Neural progenitor cell (in vitro differentiated cells): ENCODE measurements around the gene TMEM217. TPM values are rescaled to one million over a fixed set of nuclear protein-coding genes. Genes with fewer than 3 reads are reported as not detected.

Source experiments
- DNase-seq: peaks from one replicate; pipeline ENCODE4 v3.0.0-alpha.2; 2016; ENCODE audit warnings: low spot score
- H2AFZ ChIP-seq: fragments of 200-600 bp; sonication (generic); replicated peaks from 2 replicates; pipeline ENCODE4 v1.6.1; 2016; ENCODE audit warnings: antibody characterized with exemption
- H3F3A ChIP-seq: fragments of 200-600 bp; sonication (generic); 2 replicates; pipeline ENCODE4 v1.6.1; 2016; ENCODE audit warnings: antibody characterized with exemption, low read depth
- H3K27ac ChIP-seq: fragments of 200-600 bp; sonication (generic); 2 replicates; pipeline ENCODE4 v1.5.1; 2016; ENCODE audit warnings: mild to moderate bottlenecking
- H3K27me3 ChIP-seq: fragments of 200-600 bp; sonication (generic); 2 replicates; pipeline ENCODE4 v1.6.1; 2016; ENCODE audit warnings: mild to moderate bottlenecking, moderate library complexity
- H3K36me3 ChIP-seq: fragments of 200-600 bp; sonication (generic); 2 replicates; pipeline ENCODE4 v1.5.1; 2016
- H3K4me1 ChIP-seq: fragments of 200-600 bp; sonication (generic); 2 replicates; pipeline ENCODE4 v1.6.1; 2016; ENCODE audit warnings: mixed run types
- H3K4me2 ChIP-seq: fragments of 200-600 bp; sonication (generic); 2 replicates; pipeline ENCODE4 v1.6.1; 2016
- H3K4me3 ChIP-seq: fragments of 200-600 bp; sonication (generic); 2 replicates; pipeline ENCODE4 v1.5.1; 2016
- H3K79me2 ChIP-seq: fragments of 200-600 bp; sonication (generic); 2 replicates; pipeline ENCODE4 v1.6.1; 2016; ENCODE audit warnings: low read depth
- H3K9ac ChIP-seq: fragments of 200-600 bp; sonication (generic); 2 replicates; pipeline ENCODE4 v1.6.1; 2016
- H3K9me3 ChIP-seq: fragments of 200-600 bp; sonication (generic); 2 replicates; pipeline ENCODE4 v1.5.1; 2016; ENCODE audit warnings: low read depth
- H4K20me1 ChIP-seq: fragments of 200-600 bp; sonication (generic); 2 replicates; pipeline ENCODE4 v1.6.1; 2016; ENCODE audit warnings: low read depth
- H3K27ac Mint-ChIP-seq: 3 replicates; pipeline ENCODE4 v1.8.0; 2021; ENCODE audit warnings: mixed read lengths
- H3K27me3 Mint-ChIP-seq: 2 replicates; pipeline ENCODE4 v1.8.0; 2022; ENCODE audit warnings: low read depth, mild to moderate bottlenecking, inconsistent platforms, moderate library complexity, mixed read lengths; ENCODE audit not compliant: insufficient read depth
- H3K36me3 Mint-ChIP-seq: 3 replicates; pipeline ENCODE4 v1.8.0; 2021; ENCODE audit warnings: mixed read lengths
- H3K4me1 Mint-ChIP-seq: 3 replicates; pipeline ENCODE4 v1.8.0; 2021; ENCODE audit warnings: mixed read lengths
- H3K4me3 Mint-ChIP-seq: 3 replicates; pipeline ENCODE4 v1.8.0; 2021; ENCODE audit warnings: mild to moderate bottlenecking, moderate library complexity, mixed read lengths
- H3K9me3 Mint-ChIP-seq: 3 replicates; pipeline ENCODE4 v1.8.0; 2020; ENCODE audit warnings: mixed read lengths
- CTCF ChIP-seq: fragments of 200-600 bp; sonication (generic); IDR thresholded peaks from 2 replicates; pipeline ENCODE4 v1.5.1; 2017; ENCODE audit warnings: antibody characterized with exemption, mild to moderate bottlenecking
- EZH2 ChIP-seq: fragments of 200-600 bp; sonication (generic); IDR thresholded peaks from 2 replicates; pipeline ENCODE4 v1.6.1; 2017; ENCODE audit warnings: antibody characterized with exemption, mild to moderate bottlenecking, moderate library complexity
- EZH2phosphoT487 ChIP-seq: fragments of 200-600 bp; sonication (generic); IDR thresholded peaks from 2 replicates; pipeline ENCODE4 v1.6.1; 2017; ENCODE audit warnings: antibody characterized with exemption
- total RNA-seq: library from RNA; depleted of rRNA; stranded (reverse); fragments of >200 nt; gene quantifications from 2 replicates; pipeline ENCODE4 v1.2.3, GENCODE V29; 2015; ENCODE audit warnings: low replicate concordance

TMEM217 gene
- total RNA-seq, 1 donor from 2014 or later: not detected

DNA sequence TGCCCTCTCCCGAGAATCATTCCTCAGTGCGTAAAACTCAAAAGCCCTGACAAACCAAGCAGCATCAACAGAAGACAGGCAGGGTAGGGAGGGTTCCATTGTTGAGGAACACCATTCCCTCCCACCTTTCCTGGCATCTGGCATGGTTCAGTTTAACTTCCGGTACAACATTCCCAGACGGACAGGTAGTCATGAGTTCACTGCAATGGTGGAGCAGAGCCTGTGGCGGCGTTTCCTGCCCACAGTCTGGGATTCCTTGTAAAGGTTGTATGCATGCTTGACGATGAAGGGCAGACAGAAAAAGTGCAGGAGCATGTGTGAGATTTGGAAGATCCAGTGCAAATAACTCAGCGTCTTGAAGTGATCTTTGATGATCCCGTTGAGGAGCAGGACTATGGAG is 45.7 kb downstream of the TMEM217 start:
- Mint-ChIP-seq H3K27me3 (peaks cover 10% of the 10 kb centered on the region), H3K36me3 (no peaks in the 10 kb centered on the region), H3K4me1 (peaks cover 3% of the 10 kb centered on the region), H3K4me3 (no peak overlapping the region), H3K27ac (no peak overlapping the region), H3K9me3 (no peaks in the 10 kb centered on the region)
- H3K9ac ChIP-seq: no peak overlapping the region
- H2AFZ ChIP-seq: no peak overlapping the region
- no peak for DNase-seq
- no peak overlapping the region for H3K4me3 ChIP-seq
- H3K9me3 ChIP-seq: no peaks in the 10 kb centered on the region
- H3K4me1 ChIP-seq: no peaks in the 10 kb centered on the region
- TF ChIP-seq EZH2phosphoT487 (no peak), CTCF (no peak), EZH2 (no peak)
- no peaks in the 10 kb centered on the region for H3F3A ChIP-seq
- no peaks in the 10 kb centered on the region for H4K20me1 ChIP-seq
- no peak overlapping the region for H3K4me2 ChIP-seq
- H3K36me3 ChIP-seq: no peaks in the 10 kb centered on the region
- no peaks in the 10 kb centered on the region for H3K27me3 ChIP-seq
- H3K79me2 ChIP-seq: no peaks in the 10 kb centered on the region
- no peak overlapping the region for H3K27ac ChIP-seq

GRCh38 chr6:37210313-37210968 is 47.5 kb downstream of the TMEM217 start:
- H2AFZ ChIP-seq: peak overlapping the region; percentile 23

DNA sequence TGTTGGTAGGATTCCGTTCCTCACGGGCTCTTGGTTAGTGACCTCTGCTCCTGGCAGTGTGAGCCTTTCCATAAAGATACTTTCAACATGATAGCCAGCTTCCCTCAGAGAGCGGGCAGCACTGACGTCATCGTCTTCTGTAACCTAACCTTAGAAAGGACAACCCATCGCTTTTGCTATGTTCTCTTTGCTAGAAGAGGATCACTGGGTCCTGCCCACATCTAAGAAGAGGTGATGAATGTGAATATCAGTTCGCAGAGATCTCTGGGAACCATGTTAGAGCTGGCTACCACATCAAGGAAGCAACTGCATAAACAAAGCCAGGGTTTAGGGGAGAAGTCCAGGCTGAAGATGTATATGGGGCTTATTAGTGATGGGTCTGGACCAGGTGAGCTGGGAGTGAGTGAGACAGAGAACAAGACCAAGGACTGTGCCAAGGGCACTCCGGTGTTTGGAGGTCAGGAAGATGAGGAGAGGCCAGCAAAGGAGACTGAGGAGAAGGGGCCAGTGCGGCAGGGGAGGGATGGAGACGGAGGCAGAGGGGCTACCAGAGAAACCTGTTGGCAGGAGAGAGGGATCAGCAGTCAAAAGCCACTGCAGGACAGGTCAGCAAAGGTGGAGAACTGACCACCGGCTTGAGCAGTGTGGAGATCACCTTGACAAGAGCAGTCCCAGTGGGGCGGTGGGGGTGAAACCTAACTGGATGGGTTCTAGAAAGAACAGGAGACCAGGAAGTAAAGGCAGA is 48.3 kb downstream of the TMEM217 start:
- peaks cover 8% of the 10 kb centered on the region for H3K4me1 Mint-ChIP-seq
- TF ChIP-seq CTCF (no peak), EZH2 (no peak), EZH2phosphoT487 (no peak)
- no peak overlapping the region for H3K4me3 Mint-ChIP-seq
- H3K4me3 ChIP-seq: no peak overlapping the region
- no peak overlapping the region for H3K27ac ChIP-seq
- no peaks in the 10 kb centered on the region for H3K36me3 ChIP-seq
- no peaks in the 10 kb centered on the region for H3K79me2 ChIP-seq
- H3F3A ChIP-seq: no peaks in the 10 kb centered on the region
- no peak overlapping the region for H3K4me2 ChIP-seq
- H3K36me3 Mint-ChIP-seq: no peaks in the 10 kb centered on the region
- no peaks in the 10 kb centered on the region for H4K20me1 ChIP-seq
- no peaks in the 10 kb centered on the region for H3K9me3 Mint-ChIP-seq
- peaks cover 10% of the 10 kb centered on the region for H3K27me3 Mint-ChIP-seq
- H3K9me3 ChIP-seq: no peaks in the 10 kb centered on the region
- no peak overlapping the region for H3K27ac Mint-ChIP-seq
- DNase-seq: no peak
- no peaks in the 10 kb centered on the region for H3K4me1 ChIP-seq
- no peak overlapping the region for H3K9ac ChIP-seq
- H3K27me3 ChIP-seq: no peaks in the 10 kb centered on the region
- H2AFZ ChIP-seq: peak overlapping the region; percentile 47

More at GRCh38 chr6:37210313-37210968, 47.5 kb downstream of the TMEM217 start:
- no peak overlapping the region for H3K27ac Mint-ChIP-seq
- peak; percentile 89 for DNase-seq
- Histone ChIP-seq H3K27me3 (no peaks in the 10 kb centered on the region), H3K4me2 (no peak overlapping the region), H3K79me2 (no peaks in the 10 kb centered on the region), H3K4me1 (no peaks in the 10 kb centered on the region), H3K9ac (no peak overlapping the region), H4K20me1 (no peaks in the 10 kb centered on the region), H3F3A (no peaks in the 10 kb centered on the region), H3K27ac (no peak overlapping the region), H3K4me3 (no peak overlapping the region), H3K9me3 (no peaks in the 10 kb centered on the region), H3K36me3 (no peaks in the 10 kb centered on the region)
- TF ChIP-seq CTCF (peak; percentile 95), EZH2 (no peak), EZH2phosphoT487 (no peak)
- H3K27me3 Mint-ChIP-seq: peaks cover 10% of the 10 kb centered on the region
- H3K4me3 Mint-ChIP-seq: no peak overlapping the region
- peaks cover 8% of the 10 kb centered on the region for H3K4me1 Mint-ChIP-seq
- no peaks in the 10 kb centered on the region for H3K36me3 Mint-ChIP-seq
- H3K9me3 Mint-ChIP-seq: no peaks in the 10 kb centered on the region
